HepG2 (cell line): Measurements from ENCODE around the gene TMEM59. TPM values are rescaled to one million over a fixed set of nuclear protein-coding genes. Genes with fewer than 3 reads are reported as not detected.
A peak's percentile ranks its signal among the peaks of the same experiment; 100 is the strongest.

Experiments
- ATAC-seq: fragments of 200-7000 bp; cut with Tn5 transposase; 3 replicates; pipeline ENCODE4 v1.9.1; 2020; ENCODE audit warnings: mild to moderate bottlenecking, moderate library complexity
- BruUV-seq: library from RNA; stranded (reverse); fragments of 400-500 nt; replicated peaks from 2 replicates; lab custom pipeline; 2021; lab: Mats Ljungman, UMichigan
- CTCF ChIA-PET: fragments of 300-600 bp; formaldehyde crosslinking; extraction: SDS; loops from one replicate; lab custom pipeline; 2021; ENCODE audit warnings: low total read pairs, inconsistent platforms, low intra/inter-chr PET ratio; lab: Yijun Ruan, JAX
- POLR2A ChIA-PET: fragments of 350-600 bp; sonication (Branson Sonifier 250); formaldehyde crosslinking; loops from one replicate; lab custom pipeline; 2020; ENCODE audit warnings: antibody characterized with exemption, inconsistent platforms; lab: Yijun Ruan, JAX
- DNase-seq: peaks from one replicate; pipeline ENCODE4 v3.0.0-alpha.2; 2015; ENCODE audit warnings: low spot score
- FAIRE-seq: peaks from 3 replicates; lab custom pipeline; 2011; peaks lifted over from hg19 to GRCh38; lab: Jason Lieb, UNC
- H2AFZ ChIP-seq: one replicate; pipeline ENCODE4 v1.6.1; 2011; ENCODE audit warnings: low read length, inconsistent platforms
- H3K27ac ChIP-seq: fragments of 300-600 bp; 3 replicates; pipeline ENCODE4 v1.8.0; 2011; ENCODE audit warnings: mixed run types, mild to moderate bottlenecking, mixed read lengths, low read length, inconsistent platforms; ENCODE audit not compliant: insufficient read depth; ENCODE audit errors: extremely low read length
- H3K27me3 ChIP-seq, 2 experiments: fragments of 200-600 bp in 1 of 2; 2 replicates in 1 of 2; 3 replicates in 1 of 2; pipeline versions ENCODE4 v1.6.0 to v1.8.0; 2011; ENCODE audit warnings: low read length in 2 of 2, mild to moderate bottlenecking in 2 of 2, moderate library complexity in 2 of 2, inconsistent platforms in 1 of 2; ENCODE audit not compliant: insufficient read depth in 2 of 2, control insufficient read depth in 1 of 2
- H3K36me3 ChIP-seq, 2 experiments: fragments of 200-600 bp in 1 of 2; replicated peaks in 1 of 2; 2 replicates in 1 of 2; 3 replicates in 1 of 2; pipeline versions ENCODE4 v1.5.1 to v1.8.0; 2011; ENCODE audit warnings: low read length in 2 of 2, inconsistent platforms in 1 of 2; ENCODE audit not compliant: insufficient read depth in 2 of 2, control insufficient read depth in 1 of 2
- H3K4me1 ChIP-seq: 2 replicates; pipeline ENCODE4 v1.5.1; 2012; ENCODE audit warnings: low read length, inconsistent platforms; ENCODE audit not compliant: insufficient read depth
- H3K4me2 ChIP-seq: 2 replicates; pipeline ENCODE4 v1.6.0; 2011; ENCODE audit warnings: low read depth, low read length, inconsistent platforms
- H3K4me3 ChIP-seq, 3 experiments: fragments of 200-600 bp in 1 of 3; sonication (generic), shearing (Covaris generic) in 1 of 3; replicated peaks in 1 of 3; 2 replicates each; pipeline ENCODE4 v1.5.1; 2011 to 2016; ENCODE audit warnings: low read length in 3 of 3, inconsistent platforms in 2 of 3, low read depth in 2 of 3, mild to moderate bottlenecking in 2 of 3, control low read depth in 1 of 3, mixed read lengths in 1 of 3; ENCODE audit not compliant: insufficient read depth in 1 of 3
- H3K79me2 ChIP-seq: one replicate; pipeline ENCODE4 v1.6.1; 2011; ENCODE audit warnings: low read length, inconsistent platforms; ENCODE audit not compliant: insufficient read depth
- H3K9ac ChIP-seq: 2 replicates; pipeline ENCODE4 v1.6.0; 2011; ENCODE audit warnings: mild to moderate bottlenecking, low read depth, low read length, inconsistent platforms; ENCODE audit not compliant: insufficient read depth
- H3K9me3 ChIP-seq: 2 replicates; pipeline ENCODE4 v1.5.1; 2012; ENCODE audit warnings: mild to moderate bottlenecking, low read length
- H4K20me1 ChIP-seq: 2 replicates; pipeline ENCODE4 v1.6.0; 2011; ENCODE audit warnings: inconsistent platforms, mild to moderate bottlenecking, low read length, moderate library complexity; ENCODE audit not compliant: insufficient read depth
- ATF2 ChIP-seq: sonication (generic); formaldehyde crosslinking; IDR thresholded peaks from 2 replicates; pipeline ENCODE4 v1.4.0; 2020; ENCODE audit warnings: missing genetic modification reagents
- CCAR2 ChIP-seq: fragments of 200-400 bp; formaldehyde crosslinking; optimal IDR thresholded peaks from 2 replicates; pipeline ENCODE3; 2018; ENCODE audit warnings: low read depth, mild to moderate bottlenecking, low read length, moderate library complexity
- FOSL2 ChIP-seq: sonication (generic); formaldehyde crosslinking; IDR thresholded peaks from 2 replicates; pipeline ENCODE4 v1.4.0; 2020; ENCODE audit warnings: missing genetic modification reagents
- GLI4 ChIP-seq: sonication (generic); formaldehyde crosslinking; IDR thresholded peaks from 2 replicates; pipeline ENCODE4 v1.5.1; 2020; ENCODE audit warnings: missing genetic modification reagents, mild to moderate bottlenecking, moderate library complexity, borderline replicate concordance
- GPBP1L1 ChIP-seq: sonication (generic); formaldehyde crosslinking; IDR thresholded peaks from 2 replicates; pipeline ENCODE4 v1.5.0; 2020; ENCODE audit warnings: mild to moderate bottlenecking, missing genetic modification reagents
- HMG20B ChIP-seq: conservative IDR thresholded peaks from 2 replicates; pipeline ENCODE4 v1.6.1; 2016; ENCODE audit warnings: missing genetic modification reagents, missing compliant biosample characterization
- NR0B2 ChIP-seq: sonication (generic); formaldehyde crosslinking; IDR thresholded peaks from 2 replicates; pipeline ENCODE4 v1.4.0; 2020; ENCODE audit warnings: mild to moderate bottlenecking, missing genetic modification reagents
- PBX2 ChIP-seq: IDR thresholded peaks from 2 replicates; pipeline ENCODE4 v1.6.1; 2016; ENCODE audit warnings: control low read depth
- SATB2 ChIP-seq: sonication (generic); formaldehyde crosslinking; IDR thresholded peaks from 2 replicates; pipeline ENCODE4 v1.5.0; 2020; ENCODE audit warnings: missing genetic modification reagents
- SOX6 ChIP-seq, 2 experiments: fragments of 450-650 bp in 1 of 2; sonication (generic) in 1 of 2; formaldehyde crosslinking in 1 of 2; IDR thresholded peaks; 2 replicates each; pipeline versions ENCODE4 v1.4.0 to v1.6.1; 2017 to 2020; ENCODE audit warnings: antibody characterized with exemption in 1 of 2, mild to moderate bottlenecking in 1 of 2, missing genetic modification reagents in 1 of 2
- SP4 ChIP-seq: sonication (generic); formaldehyde crosslinking; IDR thresholded peaks from 2 replicates; pipeline ENCODE4 v1.8.1; 2023; ENCODE audit warnings: mild to moderate bottlenecking, missing genetic modification reagents
- TBL1XR1 ChIP-seq: fragments of 150-350 bp; IDR thresholded peaks from 2 replicates; pipeline ENCODE4 v1.6.1; 2014; ENCODE audit warnings: borderline replicate concordance, low read length; ENCODE audit not compliant: partially characterized antibody
- TSC22D2 ChIP-seq: sonication (generic); formaldehyde crosslinking; IDR thresholded peaks from 2 replicates; pipeline ENCODE4 v1.5.1; 2020; ENCODE audit warnings: missing genetic modification reagents, mild to moderate bottlenecking, borderline replicate concordance
- ZFAT ChIP-seq: sonication (generic); formaldehyde crosslinking; conservative IDR thresholded peaks from 2 replicates; pipeline ENCODE4 v1.8.1; 2023; ENCODE audit warnings: missing genetic modification reagents, inconsistent platforms
- ZFX ChIP-seq: sonication (generic); formaldehyde crosslinking; IDR thresholded peaks from 2 replicates; pipeline ENCODE4 v1.4.0; 2020; ENCODE audit warnings: mild to moderate bottlenecking, low read depth, missing genetic modification reagents, moderate library complexity
- ZNF101 ChIP-seq: sonication (generic); formaldehyde crosslinking; IDR thresholded peaks from 2 replicates; pipeline ENCODE4 v1.4.0; 2020; ENCODE audit warnings: mild to moderate bottlenecking, low read depth, missing genetic modification reagents, borderline replicate concordance
- ZNF234 ChIP-seq: sonication (generic); formaldehyde crosslinking; conservative IDR thresholded peaks from 2 replicates; pipeline ENCODE4 v1.5.1; 2020; ENCODE audit warnings: mild to moderate bottlenecking, missing genetic modification reagents
- ZNF30 ChIP-seq: sonication (generic); formaldehyde crosslinking; IDR thresholded peaks from 2 replicates; pipeline ENCODE4 v1.5.0; 2020; ENCODE audit warnings: mild to moderate bottlenecking, missing genetic modification reagents
- ZNF441 ChIP-seq: sonication (generic); formaldehyde crosslinking; IDR thresholded peaks from 2 replicates; pipeline ENCODE4 v1.7.0; 2021; ENCODE audit warnings: missing genetic modification reagents, borderline replicate concordance
- ZNF569 ChIP-seq: sonication (generic); formaldehyde crosslinking; IDR thresholded peaks from 2 replicates; pipeline ENCODE4 v1.5.0; 2020; ENCODE audit warnings: mild to moderate bottlenecking, missing genetic modification reagents, moderate library complexity, borderline replicate concordance
- ZNF607 ChIP-seq: sonication (generic); formaldehyde crosslinking; IDR thresholded peaks from 2 replicates; pipeline ENCODE4 v1.5.1; 2020; ENCODE audit warnings: missing genetic modification reagents, mild to moderate bottlenecking, borderline replicate concordance
- ZNF883 ChIP-seq: sonication (generic); formaldehyde crosslinking; IDR thresholded peaks from 2 replicates; pipeline ENCODE4 v1.5.1; 2020; ENCODE audit warnings: mild to moderate bottlenecking, missing genetic modification reagents; ENCODE audit errors: not compliant biosample characterization
- WGBS: methylation state at CpG from one replicate; pipeline ENCODE4 v1.1.6; 2017; ENCODE audit warnings: low lambda C conversion rate; 5-methylcytosine and 5-hydroxymethylcytosine counted together
- in situ Hi-C: cut with HindIII; loops from 2 replicates; pipeline ENCODE4 v1.10.0; 2017; ENCODE audit warnings: low pct_unique_long_range_greater_than_20kb; ENCODE audit not compliant: extremely low pct_ligation_motif_present
- intact Hi-C: fragments of 100-400 bp; cut with micrococcal nuclease; formaldehyde crosslinking; loops from one replicate; pipeline ENCODE4 v1.10.0; 2022; ENCODE audit not compliant: unreplicated experiment
- polyA plus RNA-seq, 8 experiments: library from polyadenylated mRNA; depleted of rRNA in 3 of 8; stranded (reverse) in 7 of 8; unstranded in 1 of 8; fragments of >200 nt; fragmentation: Illumina TruSeq in 4 of 8; extraction: Trizol in 4 of 8; gene quantifications; 2 replicates each; pipeline versions ENCODE4 v1.2.1 to v1.2.3, GENCODE V29; 2011 to 2016; ENCODE audit warnings: low read depth in 4 of 8, missing spikeins in 1 of 8, mixed read lengths in 1 of 8; ENCODE audit not compliant: insufficient read depth in 1 of 8
- total RNA-seq, 5 experiments: library from RNA; depleted of rRNA; stranded (reverse); fragments of >200 nt; fragmentation: Illumina TruSeq; extraction: Trizol; gene quantifications; 2 replicates each; pipeline ENCODE4 v1.2.3, GENCODE V29; 2016; ENCODE audit warnings: low read depth in 1 of 5

TMEM59 gene
- total and polyA plus RNA-seq, 2 of the 13 experiments (the other 11 are each of a cell fraction or from before 2014, with no cell fraction given), result 147 to 363 TPM

- in situ Hi-C loops (no loop called here), intact Hi-C loops (no loop called here)
- Histone ChIP-seq H3K4me3 (no peak overlapping the region), H3K36me3 (no peaks in the 10 kb centered on the region), H4K20me1 (no peaks in the 10 kb centered on the region), H3K4me1 (peaks cover 47% of the 10 kb centered on the region), H3K9me3 (no peaks in the 10 kb centered on the region), H3K27ac (no peak overlapping the region), H3K9ac (no peak overlapping the region; the same call in 1 of the 2 replicates), H3K27me3 (no peaks in the 10 kb centered on the region), H2AFZ (peak overlapping the region; percentile 9), H3K79me2 (no peaks in the 10 kb centered on the region), H3K4me2 (peak overlapping the region; percentile 36)
- DNase-seq (peak; percentile 82), ATAC-seq (peak; percentile 76), FAIRE-seq (peak; percentile 66)
- 40% methylated on average over 6 of the region's 6 CpGs for WGBS
- BruUV-seq, result no TSS peak
- CTCF ChIA-PET, result no interaction called here
- POLR2A ChIA-PET, result interaction anchor here (2.9 kb wide), 1 partner anchor 36 kb away, joined by 15 read pairs; the partner anchor contains the start of gene LDLRAD1
- TF ChIP-seq ZNF607, result no peak
- TF ChIP-seq GPBP1L1 (CRISPR knock-in tag), result no peak
- 0 out of 2 replicates have a peak, but pooled peaks have one; percentile 7 for TF ChIP-seq FOSL2
- TF ChIP-seq ZNF30 (CRISPR knock-in tag), result no peak
- TF ChIP-seq ZNF569 (CRISPR knock-in tag), result no peak
- peak; percentile 22; the same call in 1 of the 2 replicates for TF ChIP-seq ZFX (CRISPR knock-in tag)
- TF ChIP-seq CCAR2, result no peak
- TF ChIP-seq GLI4 (CRISPR knock-in tag), result no peak
- 0 out of 2 replicates have a peak, but pooled peaks have one; percentile 26 for TF ChIP-seq HMG20B (CRISPR knock-in tag)
- TF ChIP-seq ZNF234 (CRISPR knock-in tag), result no peak
- TF ChIP-seq SOX6 (IDR thresholded peaks at IDR 0.05), result no peak
- no peak for TF ChIP-seq SOX6 (CRISPR knock-in tag; IDR thresholded peaks at IDR 0.05)
- TF ChIP-seq TBL1XR1, result no peak
- no peak for TF ChIP-seq ZNF883 (CRISPR knock-in tag)
- TF ChIP-seq SP4, result no peak
- no peak for TF ChIP-seq ZFAT (CRISPR knock-in tag)
- no peak for TF ChIP-seq SATB2 (CRISPR knock-in tag)
- no peak for TF ChIP-seq TSC22D2 (CRISPR knock-in tag)
- no peak for TF ChIP-seq NR0B2 (CRISPR knock-in tag)
- no peak for TF ChIP-seq ZNF101 (CRISPR knock-in tag)
- TF ChIP-seq ZNF441 (CRISPR knock-in tag), result no peak
- TF ChIP-seq ATF2 (CRISPR knock-in tag), result no peak
- no peak for TF ChIP-seq PBX2 (CRISPR knock-in tag)
Observed at GRCh38 chr1:53981220-53981619, 71.8 kb downstream of the TMEM59 start.
